ENCODE measurements around the gene DEFB123.

DNA sequence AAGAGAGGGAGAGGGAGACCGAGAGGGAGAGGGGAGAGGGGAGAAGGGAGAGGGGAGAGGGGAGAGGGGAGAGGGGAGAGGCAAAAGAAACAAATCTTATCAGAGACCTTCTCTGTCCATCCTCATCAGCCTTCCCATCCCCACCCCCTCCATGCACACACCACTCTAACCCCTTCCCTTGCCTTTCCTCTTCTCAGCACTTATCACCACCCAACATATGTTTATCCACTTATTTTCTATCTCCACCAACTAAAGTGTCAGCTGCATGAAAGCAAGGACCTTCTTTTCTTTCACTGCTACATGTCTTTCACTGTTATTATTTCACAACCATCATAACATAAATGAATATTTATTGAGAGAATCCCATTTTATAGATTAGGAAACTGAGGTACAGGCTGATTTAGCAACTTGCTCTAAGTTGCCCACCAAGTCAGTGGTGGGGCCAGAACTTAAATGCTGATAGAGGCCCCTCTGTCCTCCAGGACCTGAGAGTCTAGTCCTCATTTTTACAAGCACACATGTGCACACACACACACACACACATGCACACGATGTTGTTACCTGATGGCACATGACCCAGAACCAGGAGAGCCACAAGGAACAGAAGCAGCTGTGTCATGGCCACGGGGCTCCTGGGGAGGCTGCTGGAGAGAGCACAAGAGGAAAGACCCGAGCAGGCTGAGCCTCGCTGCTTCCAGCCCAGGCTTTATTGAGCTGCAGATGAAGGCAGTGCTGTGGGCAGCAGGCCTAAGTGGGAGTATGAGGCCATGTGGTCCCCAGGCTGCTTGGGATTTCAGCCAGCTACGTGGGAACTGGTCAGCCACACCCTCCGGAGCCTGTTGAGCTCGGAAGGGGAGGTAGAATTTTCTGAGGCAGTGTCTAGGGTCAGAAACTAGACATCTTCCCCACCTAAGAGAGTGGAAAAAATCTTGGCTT is 32.2 kb downstream of the DEFB123 start:
- TF ChIP-seq POLR2A (IDR thresholded peaks at IDR 0.05) (no peak), CTCF (IDR thresholded peaks at IDR 0.05) (no peak), EP300 (IDR thresholded peaks at IDR 0.05) (no peak)

Data from gastroesophageal sphincter (tissue), 3 donors.